NCI-H2029 treated with DMSO at 0.1 percent for 48 hours (cell line): ENCODE data around the gene NDUFAB1.
"Not testable (repeated sequence)": the region's sequence is repeated elsewhere in the genome, so short reads cannot be mapped to it uniquely, and the experiment has no call there.

Experiments
- DNase-seq: peaks from one replicate; lab custom pipeline; 2025; lab: John Stamatoyannopoulos, UW

The NDUFAB1 gene

DNA sequence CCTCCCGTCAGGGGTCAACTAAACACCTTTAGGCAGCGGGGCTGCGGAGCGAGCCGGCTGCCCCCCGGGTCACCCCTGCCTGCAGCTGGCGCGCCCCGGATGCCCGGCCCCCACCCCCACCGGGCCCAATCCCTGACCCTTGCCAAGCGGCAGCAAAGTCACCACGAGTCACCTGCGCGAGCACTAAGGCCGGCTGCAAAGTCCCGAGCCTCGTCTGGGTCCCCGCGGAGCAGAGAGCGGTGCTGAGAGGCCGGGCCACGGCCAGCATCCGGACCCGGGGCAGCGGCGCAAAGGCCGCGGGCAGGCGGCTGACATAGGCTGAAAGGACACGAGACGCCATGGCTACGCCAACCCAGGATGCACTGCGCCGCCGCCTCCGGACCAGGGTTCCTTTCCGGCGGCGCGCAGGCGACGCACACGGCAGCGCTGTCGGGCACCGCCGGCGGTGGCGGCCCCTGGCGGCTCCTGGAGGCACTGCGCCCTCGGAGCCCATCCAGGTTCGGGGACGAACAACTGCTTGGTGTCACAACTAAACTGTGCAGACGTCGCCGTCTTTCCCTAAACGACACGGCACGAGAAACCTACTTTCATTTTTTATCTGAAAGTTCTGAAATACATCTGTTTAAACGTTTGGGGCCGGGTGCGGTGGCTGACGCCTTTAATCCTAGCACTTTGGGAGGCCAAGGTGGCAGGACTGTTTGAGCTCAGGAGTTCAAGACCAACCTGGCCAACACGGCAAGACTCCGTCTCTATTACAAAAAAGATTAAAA lies at the start of gene NDUFAB1:
NDUFAB1 (minus strand) TSS at position 366 of the 770 bp plus-strand sequence; CDS start at position 340, 26 bp downstream.
- DNase-seq, result peak; percentile 44

DNA sequence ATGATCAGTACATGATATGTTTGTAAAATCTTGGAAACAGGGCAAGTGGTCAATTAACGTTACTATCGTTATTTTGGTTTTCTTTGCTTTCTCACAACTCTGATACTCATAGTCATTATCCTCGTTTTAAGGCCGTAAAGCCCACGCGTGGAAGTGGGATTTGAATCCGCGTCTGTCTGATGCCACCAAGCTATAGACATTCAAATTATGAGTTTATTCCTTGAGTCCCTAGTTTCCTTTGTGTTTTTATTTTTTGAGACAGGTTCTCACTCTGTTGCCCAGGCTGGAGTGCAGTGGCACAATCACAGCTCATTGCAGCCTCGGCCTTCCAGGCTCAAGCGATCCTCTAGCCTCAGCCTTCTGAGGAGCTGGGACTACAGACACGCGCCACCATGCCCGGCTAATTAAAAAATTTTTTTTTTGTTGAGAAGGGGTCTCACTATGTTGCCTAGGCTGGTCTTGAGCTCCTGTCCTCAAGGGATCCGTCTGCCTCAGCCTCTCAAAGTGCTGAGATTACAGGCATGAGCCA lies 46.2 kb upstream of the NDUFAB1 start:
- DNase-seq, result no peak

DNA sequence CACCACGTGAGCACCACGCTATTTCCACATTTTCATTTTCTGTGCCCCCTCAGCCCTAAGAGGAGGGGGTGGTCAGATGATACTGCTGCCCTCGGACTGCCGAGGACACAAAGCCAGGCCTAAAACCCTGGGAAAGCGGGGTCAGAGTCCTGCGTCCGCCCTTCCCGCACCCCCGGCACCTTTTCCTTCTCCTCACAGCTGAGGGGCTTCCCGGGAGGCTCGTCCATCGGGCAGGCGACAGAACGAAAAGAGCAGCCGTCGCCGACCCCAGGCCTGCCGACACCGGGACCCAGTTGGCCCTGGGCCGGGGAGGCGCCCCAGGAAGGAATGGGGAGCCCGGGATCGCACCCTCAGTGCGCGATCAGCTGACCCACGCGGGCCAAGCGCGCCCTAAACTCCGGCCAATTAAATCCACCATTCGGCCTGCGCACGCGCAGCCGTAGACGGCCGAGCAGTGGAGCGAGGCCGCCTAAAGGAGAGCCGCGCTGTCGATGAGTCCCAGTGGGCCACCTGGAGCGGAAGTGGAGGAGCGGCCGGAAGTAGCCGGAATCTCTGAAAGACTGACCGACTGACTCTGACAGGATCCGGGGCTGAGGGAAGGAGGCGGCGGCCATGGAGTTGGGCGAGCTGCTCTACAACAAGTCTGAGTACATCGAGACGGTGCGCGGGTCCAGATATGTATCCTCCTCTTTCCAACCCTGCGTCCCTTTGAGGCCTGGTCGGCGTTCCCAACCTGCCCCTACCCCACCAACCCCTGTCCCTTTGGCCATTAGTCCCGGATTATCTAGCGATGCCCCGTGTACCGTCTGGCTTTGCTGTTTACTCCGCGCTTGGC lies 45.0 kb upstream of the NDUFAB1 start, which contains the start of the genes DCTN5 and PALB2:
DCTN5 (plus strand) TSS at position 536 of the 835 bp plus-strand sequence; CDS start at position 613, 77 bp downstream.
PALB2 (minus strand) TSS at position 380 of the 835 bp plus-strand sequence; CDS start at position 227, 153 bp downstream.
- DNase-seq, result peak; percentile 73

DNA sequence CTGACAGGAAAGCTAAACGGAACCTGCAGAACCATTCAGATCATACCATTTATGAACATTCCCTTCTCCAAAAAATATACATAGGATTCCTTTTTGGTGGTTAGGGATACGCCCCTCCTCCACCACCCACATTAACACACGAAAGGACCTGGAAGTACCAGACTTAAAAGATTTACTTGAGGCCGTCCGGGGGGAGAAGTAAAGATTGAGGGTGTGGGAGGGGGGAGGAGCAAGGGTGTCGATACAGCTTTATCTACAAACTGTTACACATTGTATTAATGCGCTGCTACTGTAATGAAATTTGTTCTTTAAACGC lies 44.5 kb upstream of the NDUFAB1 start:
- DNase-seq, result no peak

DNA sequence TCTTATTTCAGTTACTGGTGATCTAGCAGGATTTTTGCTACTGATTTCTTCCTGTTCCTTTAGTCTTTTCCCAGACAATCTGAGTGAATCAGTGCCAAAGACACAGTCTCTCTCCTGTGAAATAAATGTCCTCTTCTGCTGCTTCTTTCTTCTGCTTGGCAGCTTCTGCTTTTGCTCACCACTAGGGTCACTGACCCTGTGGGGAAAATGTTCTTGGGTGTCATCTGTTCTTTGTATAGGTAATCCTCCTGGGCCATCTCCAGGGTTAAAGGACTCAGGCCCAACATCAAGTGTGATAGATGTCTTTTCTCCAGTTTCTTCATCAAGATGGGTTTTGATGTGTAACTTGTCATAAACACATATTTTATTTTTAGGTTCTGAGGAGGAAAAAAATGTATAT lies 39.8 kb upstream of the NDUFAB1 start:
- no peak for DNase-seq

DNA sequence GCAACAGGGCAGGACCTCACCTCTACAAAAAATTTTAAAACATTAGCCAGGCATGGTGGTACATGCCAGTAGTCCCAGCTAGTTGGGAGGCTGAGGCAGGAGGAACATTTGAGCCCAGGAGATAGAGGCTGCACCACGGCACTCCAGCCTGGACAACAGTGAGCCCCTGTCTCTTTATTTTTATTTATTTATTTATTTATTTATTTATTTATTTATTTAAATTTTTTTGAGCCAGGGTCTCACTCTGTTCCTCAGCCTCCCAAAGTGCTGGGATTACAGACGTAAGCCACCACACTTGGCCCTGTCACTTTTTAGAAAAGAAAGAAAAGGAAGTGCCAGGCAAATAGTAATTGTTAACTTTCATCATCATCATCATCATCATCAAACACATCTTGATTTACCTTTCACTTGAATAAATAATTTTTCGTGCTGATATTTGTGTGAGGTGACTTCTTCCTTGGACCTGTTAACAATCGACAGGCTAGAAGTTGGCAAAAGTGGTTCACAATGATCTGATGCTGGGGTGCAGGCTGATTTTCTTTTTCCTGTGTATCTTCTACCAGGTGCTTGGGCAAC lies 38.4 kb upstream of the NDUFAB1 start:
- DNase-seq, result no peak

DNA sequence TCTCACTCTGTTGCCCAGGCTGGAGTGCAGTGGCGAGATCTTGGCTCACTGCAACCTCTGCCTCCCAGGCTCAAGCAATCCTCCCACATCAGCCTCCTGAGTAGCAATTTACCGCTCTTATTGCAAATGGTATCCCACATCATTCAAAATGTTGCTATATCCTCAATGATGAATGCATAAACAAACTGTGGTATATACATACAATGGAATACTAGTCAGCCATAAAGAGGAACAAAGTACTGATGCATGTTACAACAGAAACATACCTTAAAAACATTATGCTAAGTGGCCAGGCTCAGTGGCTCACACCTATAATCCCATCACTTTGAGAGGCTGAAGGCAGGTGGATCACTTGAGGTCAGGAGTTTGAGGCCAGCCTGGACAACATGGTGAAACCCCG lies 35.8 kb upstream of the NDUFAB1 start:
- DNase-seq, result not testable (repeated sequence)

DNA sequence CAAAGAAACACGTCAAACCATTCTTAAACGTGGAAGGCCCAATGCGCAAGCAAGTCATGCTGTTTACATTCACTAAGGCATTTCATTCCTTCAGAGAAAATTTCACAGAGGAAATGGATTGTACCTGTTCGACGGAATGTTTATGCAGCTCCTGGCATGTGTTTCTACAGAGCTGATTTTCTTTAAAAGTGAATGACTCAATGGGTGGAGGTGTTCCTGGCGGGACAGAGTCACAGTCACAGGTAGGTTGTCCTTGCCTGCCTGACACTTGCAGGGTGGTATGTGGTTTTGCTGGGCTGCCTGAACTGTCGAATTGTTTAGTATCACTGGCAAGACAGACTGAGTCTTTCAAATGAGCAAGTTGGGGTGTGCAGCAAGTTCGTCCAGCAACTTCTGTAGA lies 33.4 kb upstream of the NDUFAB1 start:
- DNase-seq, result no peak

DNA sequence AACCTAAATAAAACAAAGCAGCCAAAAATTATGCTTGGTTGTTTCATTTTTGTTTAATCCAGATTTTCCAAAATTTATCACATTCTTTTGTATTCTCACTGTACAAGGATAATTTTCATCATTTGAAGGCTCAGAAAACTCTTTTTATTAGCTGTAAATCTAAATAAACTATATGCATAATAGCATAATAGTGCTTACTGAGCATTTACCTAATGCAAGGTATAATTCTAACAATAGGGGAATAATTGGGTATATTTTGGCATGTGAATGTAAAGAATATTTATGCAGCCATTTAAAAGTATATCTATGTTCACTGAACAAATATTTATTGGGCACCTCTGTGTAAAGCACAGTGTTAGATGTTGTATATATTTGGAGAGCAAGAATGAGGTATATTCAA lies 28.0 kb upstream of the NDUFAB1 start:
- DNase-seq, result no peak

DNA sequence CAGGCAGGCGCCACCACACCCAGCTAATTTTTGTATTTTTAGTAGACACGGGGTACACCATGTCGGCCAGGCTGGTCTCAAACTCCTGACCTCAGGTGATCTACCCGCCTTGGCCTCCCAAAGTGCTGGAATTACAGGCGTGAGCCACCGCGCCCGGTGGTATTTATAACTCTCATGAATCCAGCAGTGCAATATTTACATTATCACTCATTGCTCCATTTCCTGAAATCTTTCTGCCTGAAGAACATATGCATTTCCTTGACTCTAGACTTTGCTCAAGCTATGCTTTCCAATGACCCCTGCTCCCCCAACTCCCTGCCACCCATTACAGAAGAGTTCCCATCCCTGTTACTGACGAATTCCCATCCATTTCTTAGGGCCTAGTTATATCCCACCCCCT lies 19.7 kb upstream of the NDUFAB1 start:
- no peak for DNase-seq

DNA sequence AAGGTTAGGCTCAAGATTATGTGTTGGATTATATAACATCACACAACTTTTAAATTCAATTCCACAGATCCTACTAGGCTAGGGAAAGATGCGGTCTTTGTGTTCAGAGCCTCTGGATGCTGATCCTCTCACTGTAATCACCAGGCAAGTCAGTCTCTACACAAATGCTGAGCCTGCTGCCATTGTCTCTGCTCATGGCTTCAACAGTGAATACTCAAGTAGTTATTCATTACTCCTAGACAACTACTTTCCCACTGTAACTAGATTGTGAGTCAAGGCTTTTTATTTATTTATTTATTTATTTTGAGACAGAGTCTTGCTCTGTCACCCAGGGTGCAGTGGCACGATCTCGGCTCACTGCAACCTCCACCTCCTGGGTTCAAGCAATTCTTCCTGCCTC lies 15.8 kb upstream of the NDUFAB1 start:
- no peak for DNase-seq

DNA sequence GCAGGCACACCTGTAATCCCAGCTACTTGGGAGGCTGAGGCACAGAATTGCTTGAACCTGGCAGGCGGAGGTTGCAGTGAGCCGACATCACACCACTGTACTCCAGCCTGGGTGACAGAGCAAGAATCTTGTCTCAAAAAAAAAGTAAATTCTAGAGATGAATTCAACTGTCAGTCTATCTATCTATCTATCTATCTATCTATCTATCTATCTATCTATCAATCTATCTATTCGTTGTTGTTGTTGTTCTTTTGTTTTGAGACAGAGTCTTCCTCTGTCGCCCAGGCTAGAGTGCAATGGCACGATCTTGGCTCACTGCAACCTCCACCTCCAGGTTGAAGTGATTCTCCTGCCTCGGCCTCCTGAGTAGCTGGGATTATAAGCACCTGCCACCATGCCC lies 14.8 kb upstream of the NDUFAB1 start:
- not testable (repeated sequence) for DNase-seq

DNA sequence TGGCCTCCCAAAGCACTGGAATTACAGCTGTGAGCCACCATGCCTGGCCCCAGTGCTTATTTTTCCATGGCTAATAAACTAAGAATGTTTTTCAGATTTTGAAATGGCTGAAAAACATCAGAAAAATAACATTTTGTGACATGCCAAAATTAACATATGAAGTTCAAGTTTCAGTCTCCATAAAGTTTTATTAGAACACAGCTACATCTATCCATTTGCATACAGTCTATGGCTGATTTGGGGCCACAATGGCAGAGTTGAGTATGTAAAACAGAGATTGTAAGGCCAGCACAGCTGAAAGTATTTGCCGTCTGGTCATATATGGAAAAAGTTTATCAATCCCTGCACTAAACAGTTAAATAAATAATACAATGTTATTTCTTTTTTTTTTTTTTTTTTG lies 13.8 kb upstream of the NDUFAB1 start:
- no peak for DNase-seq

DNA sequence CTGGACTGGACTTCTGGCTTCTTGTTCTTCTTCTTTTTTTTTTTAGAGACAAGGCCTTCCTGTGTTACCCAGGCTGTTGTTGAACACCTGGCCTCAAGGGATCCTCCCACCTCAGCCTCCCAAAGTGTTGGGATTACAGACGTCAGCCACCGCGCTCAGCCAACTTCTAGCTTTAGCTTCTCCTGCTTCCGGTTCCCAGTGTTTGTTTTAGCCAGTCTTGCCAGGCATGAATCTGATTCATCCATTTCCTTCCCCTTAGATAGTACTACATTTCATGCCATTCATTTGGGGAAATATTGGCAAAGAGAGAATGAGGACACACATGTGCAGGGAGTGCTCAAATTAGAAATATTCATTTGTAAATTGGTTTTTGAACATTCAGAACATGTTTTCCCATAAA lies 12.1 kb upstream of the NDUFAB1 start:
- no peak for DNase-seq

DNA sequence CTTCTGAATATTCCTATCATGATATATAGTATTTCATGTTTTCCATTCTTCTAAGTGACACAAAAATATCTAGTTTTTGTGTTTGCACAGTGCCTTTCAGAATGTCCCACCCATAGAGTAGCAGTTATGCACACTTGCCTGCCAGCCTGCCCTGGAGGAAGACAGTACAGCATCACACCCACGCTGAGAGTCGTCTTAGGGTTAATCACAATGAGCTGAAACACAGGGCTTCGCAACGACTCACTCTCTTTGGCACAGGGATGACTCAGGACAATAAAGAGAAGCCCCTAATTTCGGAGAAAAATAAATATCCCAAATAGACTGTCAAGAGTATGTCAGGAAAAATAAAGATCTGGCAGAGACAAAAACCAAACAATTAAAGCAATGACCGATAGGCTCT lies 11.6 kb upstream of the NDUFAB1 start:
- DNase-seq, result no peak

DNA sequence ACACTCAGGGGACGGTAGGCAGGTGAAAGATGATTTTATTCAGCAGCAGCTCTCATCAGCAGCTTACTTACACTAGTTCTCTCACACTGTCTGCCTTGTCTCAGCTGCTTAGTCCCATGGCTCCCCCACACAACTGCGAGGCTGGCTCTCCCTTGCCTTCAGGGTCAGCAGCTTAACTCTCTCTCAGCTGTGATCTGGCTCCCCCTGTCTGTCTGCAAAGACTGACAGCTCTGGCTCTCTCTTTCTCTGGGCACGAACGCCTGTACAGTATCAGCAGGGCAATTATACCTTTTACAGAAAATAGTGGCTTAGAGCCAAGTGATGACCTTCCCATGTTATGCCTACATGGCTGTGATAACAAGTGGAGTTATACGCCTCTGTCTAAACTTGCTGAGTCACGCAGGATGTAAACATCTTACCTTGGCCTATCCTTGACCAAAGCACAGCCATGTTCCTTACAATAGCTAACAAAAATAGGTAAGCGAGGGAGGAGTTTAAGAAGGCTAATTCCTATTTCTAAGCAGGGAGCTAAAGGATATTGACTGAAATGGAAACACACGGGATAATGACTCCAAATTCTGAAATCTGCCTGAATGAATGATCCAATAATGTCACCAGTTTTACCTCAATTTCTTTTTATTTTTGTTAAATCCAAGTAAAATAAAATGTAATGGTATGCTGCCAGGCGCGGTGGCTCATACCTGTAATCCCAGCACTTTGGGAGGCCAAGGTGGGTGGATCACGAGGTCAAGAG lies 1.1 kb upstream of the NDUFAB1 start:
- no peak for DNase-seq

DNA sequence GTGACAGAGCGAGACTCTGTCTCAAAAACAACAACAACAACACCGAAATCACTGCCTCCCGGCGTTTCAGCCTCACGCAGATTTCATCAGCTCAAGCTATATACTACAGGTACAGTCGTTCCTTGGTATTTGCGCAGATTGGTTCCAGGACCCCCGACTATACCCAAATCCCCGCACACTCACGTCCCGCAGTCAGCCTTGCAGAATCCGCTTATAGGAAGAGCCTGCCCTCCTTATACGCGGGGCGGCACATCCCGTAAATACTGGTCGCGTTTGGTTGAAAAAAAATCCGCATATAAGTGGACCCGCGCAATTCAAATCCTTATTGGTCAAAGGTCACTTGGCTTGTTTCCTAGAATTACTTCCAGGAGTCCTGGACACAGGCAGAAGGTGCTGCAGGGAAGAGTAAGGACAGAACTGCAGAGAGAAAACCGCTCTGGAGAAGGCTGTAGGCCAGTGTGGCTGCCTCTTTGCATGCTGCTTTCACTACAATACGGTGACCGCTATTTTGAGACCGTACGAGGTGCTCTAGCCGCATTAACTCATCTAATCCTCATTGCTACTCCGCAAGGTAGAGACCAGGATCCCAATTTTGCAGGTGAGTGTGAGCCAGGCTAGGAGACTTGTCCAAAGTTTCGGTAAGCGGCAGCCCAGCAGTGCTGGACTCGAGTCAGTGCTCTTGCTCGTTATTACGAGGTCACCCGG lies 718 bp downstream of the NDUFAB1 start:
- DNase-seq, result no peak

DNA sequence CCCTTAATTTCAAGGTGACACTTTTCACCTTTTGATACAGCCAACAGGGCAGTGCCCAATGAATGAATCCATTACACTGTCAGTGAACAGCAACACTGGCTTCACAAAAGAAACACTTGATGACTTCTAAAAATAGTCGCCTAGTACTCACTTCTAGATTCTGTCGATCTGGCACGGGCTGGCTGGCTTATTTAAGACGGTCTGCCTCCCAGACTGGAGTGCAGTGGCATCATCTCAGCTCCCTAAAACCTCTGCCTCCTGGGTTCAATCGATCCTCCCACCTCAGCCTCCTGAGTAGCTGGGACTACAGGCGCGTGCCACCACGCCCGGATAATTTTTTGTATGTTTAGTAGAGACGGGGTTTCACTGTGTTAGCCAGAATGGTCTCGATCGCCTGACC lies 1.9 kb downstream of the NDUFAB1 start:
- DNase-seq, result no peak

DNA sequence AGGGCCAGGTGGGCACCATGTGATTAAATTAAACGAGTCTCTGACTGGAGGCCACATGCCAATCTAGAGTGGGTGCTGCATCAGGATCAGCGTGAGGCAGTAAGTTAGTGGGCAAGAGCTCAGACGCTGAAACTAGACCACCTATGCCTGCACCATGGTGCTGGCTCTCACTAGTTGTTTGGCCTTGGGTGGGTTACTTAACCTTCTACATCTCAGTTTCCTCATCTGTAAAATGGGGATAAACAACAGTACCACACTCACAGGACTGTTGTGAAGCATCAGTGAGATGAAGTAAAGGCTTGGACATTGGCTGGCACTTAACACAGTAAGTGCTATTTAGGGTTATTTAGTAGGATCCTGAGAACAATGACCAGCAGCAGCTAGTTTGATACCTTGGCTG lies 5.9 kb downstream of the NDUFAB1 start:
- DNase-seq, result no peak

DNA sequence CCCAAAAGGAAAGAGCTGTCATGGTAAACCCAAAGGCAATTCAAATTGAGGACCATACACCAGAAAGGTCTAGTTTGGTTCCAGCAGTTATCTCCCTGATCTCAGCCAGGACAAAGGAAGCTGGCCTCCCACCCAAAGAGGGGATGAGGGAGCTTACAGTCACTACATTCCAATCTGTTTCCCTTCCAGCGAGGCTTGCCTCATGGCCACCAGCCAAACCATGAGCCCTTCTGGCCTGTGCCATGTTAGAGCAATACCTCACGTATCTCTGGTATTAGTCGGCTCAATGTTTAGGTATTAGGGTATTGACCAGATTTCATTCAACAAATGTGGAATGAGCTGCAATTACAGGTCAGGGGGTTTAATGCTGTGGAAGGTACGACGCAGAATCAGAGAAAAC lies 8.4 kb downstream of the NDUFAB1 start:
- DNase-seq, result no peak
